NT2/D1 (cell line): Measurements from ENCODE around the gene STRN3.

Experiments
- SUZ12 ChIP-seq: IDR thresholded peaks from 2 replicates; pipeline ENCODE4 v1.6.1; 2011; ENCODE audit not compliant: insufficient read length, insufficient read depth; ENCODE audit errors: extremely low read depth
- YY1 ChIP-seq: IDR thresholded peaks from 2 replicates; pipeline ENCODE4 v1.6.1; 2011; ENCODE audit not compliant: insufficient read length, insufficient read depth
- ZNF274 ChIP-seq: IDR thresholded peaks from 2 replicates; pipeline ENCODE4 v1.6.1; 2011; ENCODE audit warnings: mild to moderate bottlenecking, low read depth, low read length

DNA sequence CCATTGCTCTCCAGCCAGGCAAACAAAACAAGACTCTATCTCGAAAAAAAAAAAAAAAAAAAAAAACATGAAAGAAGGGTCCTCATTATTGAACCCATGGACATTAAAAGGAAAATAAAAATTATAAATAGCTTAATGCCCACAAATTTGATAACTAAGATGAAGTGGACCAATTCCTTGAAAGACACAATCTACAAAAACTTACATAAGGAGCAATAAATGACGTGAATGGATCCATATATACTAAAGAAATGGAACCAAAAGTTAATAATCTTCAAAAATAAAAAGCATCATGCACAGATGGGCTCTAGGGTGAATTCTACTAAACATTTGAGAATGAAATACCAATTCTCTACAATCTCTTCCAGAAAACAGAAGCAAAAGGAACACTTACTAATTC lies 48.4 kb downstream of the STRN3 start:
- no peak for TF ChIP-seq ZNF274
- no peak for TF ChIP-seq SUZ12
- TF ChIP-seq YY1: no peak
